22Rv1 (cell line): Measurements from ENCODE around the gene TK1.

Source experiments
- ZFX ChIP-seq: fragments of 450-650 bp; IDR thresholded peaks from 2 replicates; pipeline ENCODE4 v1.6.1; 2017; ENCODE audit warnings: antibody characterized with exemption, borderline replicate concordance
- TF ChIP-seq, protein P1 (sequence below): fragments of 450-650 bp; IDR thresholded peaks from 2 replicates; pipeline ENCODE4 v1.5.1; 2017; ENCODE audit warnings: mild to moderate bottlenecking

DNA sequence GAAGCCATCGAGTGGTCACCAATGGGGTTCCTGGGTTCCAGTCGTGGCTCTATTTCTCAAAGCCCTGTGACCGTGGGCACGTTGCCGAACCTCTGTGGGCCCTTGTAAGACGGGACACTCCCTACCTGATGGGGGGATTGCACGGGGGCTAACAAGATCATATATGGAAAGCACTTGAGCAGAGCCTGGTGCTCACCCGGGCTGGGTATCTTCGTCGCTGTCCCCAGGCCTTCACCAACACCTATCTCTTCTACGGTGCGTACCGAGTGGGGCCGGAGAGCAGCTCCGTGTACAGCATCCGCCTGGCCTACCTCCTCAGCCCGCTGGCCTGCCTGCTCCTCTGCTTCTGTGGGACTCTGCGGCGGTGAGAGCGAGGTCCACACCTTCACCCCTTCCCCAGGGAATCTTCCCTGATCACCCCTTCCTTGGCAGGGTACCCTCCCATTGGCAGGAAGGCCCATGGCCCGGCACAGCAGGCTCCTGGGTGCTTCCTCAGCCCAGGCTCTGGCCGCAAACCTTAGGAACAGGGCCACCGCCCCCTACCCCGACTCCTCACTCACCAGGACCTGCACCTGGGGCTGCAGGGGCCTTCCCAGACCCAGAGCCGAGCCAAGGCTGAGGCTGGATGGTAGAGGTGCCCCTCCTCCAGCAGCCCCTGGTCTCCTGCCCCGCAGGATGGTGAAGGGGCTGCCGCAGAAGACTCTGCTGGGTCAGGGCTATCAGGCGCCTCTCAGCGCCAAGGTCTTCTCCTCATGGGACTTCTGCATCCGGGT is 53.5 kb downstream of the TK1 start:
- TF ChIP-seq, protein P1, sequence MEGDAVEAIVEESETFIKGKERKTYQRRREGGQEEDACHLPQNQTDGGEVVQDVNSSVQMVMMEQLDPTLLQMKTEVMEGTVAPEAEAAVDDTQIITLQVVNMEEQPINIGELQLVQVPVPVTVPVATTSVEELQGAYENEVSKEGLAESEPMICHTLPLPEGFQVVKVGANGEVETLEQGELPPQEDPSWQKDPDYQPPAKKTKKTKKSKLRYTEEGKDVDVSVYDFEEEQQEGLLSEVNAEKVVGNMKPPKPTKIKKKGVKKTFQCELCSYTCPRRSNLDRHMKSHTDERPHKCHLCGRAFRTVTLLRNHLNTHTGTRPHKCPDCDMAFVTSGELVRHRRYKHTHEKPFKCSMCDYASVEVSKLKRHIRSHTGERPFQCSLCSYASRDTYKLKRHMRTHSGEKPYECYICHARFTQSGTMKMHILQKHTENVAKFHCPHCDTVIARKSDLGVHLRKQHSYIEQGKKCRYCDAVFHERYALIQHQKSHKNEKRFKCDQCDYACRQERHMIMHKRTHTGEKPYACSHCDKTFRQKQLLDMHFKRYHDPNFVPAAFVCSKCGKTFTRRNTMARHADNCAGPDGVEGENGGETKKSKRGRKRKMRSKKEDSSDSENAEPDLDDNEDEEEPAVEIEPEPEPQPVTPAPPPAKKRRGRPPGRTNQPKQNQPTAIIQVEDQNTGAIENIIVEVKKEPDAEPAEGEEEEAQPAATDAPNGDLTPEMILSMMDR = no peak
- no peak for TF ChIP-seq ZFX
